B cell (primary cell): ENCODE data around the gene ZNF780A. TPM values are rescaled to one million over a fixed set of nuclear protein-coding genes. Genes with fewer than 3 reads are reported as not detected.
"Not testable (repeated sequence)": the region's sequence is repeated elsewhere in the genome, so short reads cannot be mapped to it uniquely, and the experiment has no call there.

Experiments
- ATAC-seq: fragments of 200-7000 bp; cut with Tn5 transposase; one replicate; pipeline ENCODE4 v1.10.0; 2021; ENCODE audit warnings: low read depth, mild to moderate bottlenecking, moderate number of reproducible peaks, moderate library complexity
- CTCF ChIA-PET: fragments of 350-600 bp; sonication (Branson Sonifier 250); formaldehyde crosslinking; loops from one replicate; lab custom pipeline; 2021; ENCODE audit warnings: antibody characterized with exemption, inconsistent platforms; lab: Charles Lee
- POLR2A ChIA-PET: fragments of 350-600 bp; sonication (Branson Sonifier 250); formaldehyde crosslinking; loops from one replicate; lab custom pipeline; 2021; ENCODE audit warnings: antibody characterized with exemption; lab: Charles Lee
- DNase-seq: peaks from one replicate; pipeline ENCODE4 v3.0.0; 2013
- H2AFZ ChIP-seq: 2 replicates; pipeline ENCODE4 v1.6.1; 2012; ENCODE audit warnings: mild to moderate bottlenecking, low read depth, low read length; ENCODE audit not compliant: insufficient read depth, poor library complexity, severe bottlenecking
- H3K27ac ChIP-seq, 2 donors: 1 replicate in 1 of 2; 2 replicates in 1 of 2; pipeline ENCODE4 v1.5.1; 2012 to 2013; ENCODE audit warnings: low read length in 2 of 2, mild to moderate bottlenecking in 2 of 2, moderate library complexity in 1 of 2
- H3K27me3 ChIP-seq, 4 experiments: fragments of 200-600 bp in 1 of 4; sonication (generic) in 1 of 4; replicated peaks in 1 of 4; 1 replicate in 2 of 4; 2 replicates in 2 of 4; pipeline versions ENCODE4 v1.6.1 to v1.7.0; 2013 to 2016; ENCODE audit warnings: low read length in 3 of 4, mild to moderate bottlenecking in 2 of 4, mixed read lengths in 1 of 4, moderate library complexity in 1 of 4; ENCODE audit not compliant: insufficient read depth in 4 of 4, control insufficient read depth in 3 of 4; ENCODE audit errors: control extremely low read depth in 1 of 4
- H3K36me3 ChIP-seq, 2 experiments: replicated peaks in 1 of 2; 1 replicate in 1 of 2; 2 replicates in 1 of 2; pipeline versions ENCODE4 v1.6.1 to v1.7.1; 2013; ENCODE audit warnings: low read length in 1 of 2; ENCODE audit not compliant: insufficient read depth in 2 of 2, control insufficient read depth in 1 of 2; ENCODE audit errors: control extremely low read depth in 1 of 2, extremely low read depth in 1 of 2
- H3K4me1 ChIP-seq, 2 donors: fragments of 200-600 bp in 1 of 2; sonication (generic) in 1 of 2; 1 replicate in 1 of 2; 2 replicates in 1 of 2; pipeline versions ENCODE4 v1.5.1 to v1.6.1; 2013 to 2017; ENCODE audit warnings: low read length in 2 of 2; ENCODE audit not compliant: control insufficient read depth in 2 of 2, insufficient read depth in 2 of 2
- H3K4me2 ChIP-seq: replicated peaks from 2 replicates; pipeline ENCODE3; 2012; ENCODE audit warnings: mild to moderate bottlenecking, low read depth, low read length; ENCODE audit not compliant: poor library complexity, severe bottlenecking
- H3K4me3 ChIP-seq, 5 experiments: fragments of 200-600 bp in 1 of 5; sonication (generic) in 1 of 5; 1 replicate in 3 of 5; 2 replicates in 2 of 5; pipeline versions ENCODE4 v1.5.1 to v1.7.0; 2011 to 2016; ENCODE audit warnings: low read length in 4 of 5, mild to moderate bottlenecking in 4 of 5, low read depth in 2 of 5, control low read depth in 1 of 5, moderate library complexity in 1 of 5; ENCODE audit not compliant: insufficient read depth in 1 of 5; ENCODE audit errors: control extremely low read depth in 1 of 5, extremely low read depth in 1 of 5
- H3K79me2 ChIP-seq: fragments of 200-600 bp; sonication (generic); one replicate; pipeline ENCODE4 v1.6.0; 2016; ENCODE audit warnings: low read length; ENCODE audit not compliant: control insufficient read depth, insufficient read depth
- H3K9ac ChIP-seq: fragments of 200-600 bp; sonication (generic); 2 replicates; pipeline ENCODE4 v1.6.1; 2017; ENCODE audit warnings: mild to moderate bottlenecking, low read length, moderate library complexity
- H3K9me3 ChIP-seq, 3 donors: one replicate each; pipeline versions ENCODE4 v1.6.1 to v1.7.1; 2013; ENCODE audit warnings: low read length in 2 of 3; ENCODE audit not compliant: control insufficient read depth in 2 of 3, insufficient read depth in 1 of 3; ENCODE audit errors: control extremely low read depth in 1 of 3
- H4K20me1 ChIP-seq: 2 replicates; pipeline ENCODE4 v1.6.0; 2012; ENCODE audit warnings: mild to moderate bottlenecking, low read length; ENCODE audit not compliant: insufficient read depth, control insufficient read depth, poor library complexity, severe bottlenecking
- H3K27ac Mint-ChIP-seq: one replicate; pipeline ENCODE4 v1.8.0; 2021; ENCODE audit warnings: mixed read lengths
- H3K27me3 Mint-ChIP-seq: one replicate; pipeline ENCODE4 v1.8.0; 2021; ENCODE audit warnings: mixed read lengths
- H3K4me1 Mint-ChIP-seq: one replicate; pipeline ENCODE4 v1.8.0; 2021; ENCODE audit warnings: mixed read lengths
- H3K4me3 Mint-ChIP-seq: one replicate; pipeline ENCODE4 v1.8.0; 2021; ENCODE audit warnings: mixed read lengths
- H3K9me3 Mint-ChIP-seq: one replicate; pipeline ENCODE4 v1.8.0; 2022; ENCODE audit warnings: mixed read lengths; ENCODE audit not compliant: insufficient read depth
- EZH2 ChIP-seq: IDR thresholded peaks from 2 replicates; pipeline ENCODE4 v1.6.1; 2012; ENCODE audit warnings: borderline replicate concordance, low read depth, mild to moderate bottlenecking, moderate library complexity, low read length; ENCODE audit not compliant: insufficient read depth, poor library complexity, severe bottlenecking
- WGBS: methylation state at CpG from one replicate; pipeline ENCODE4 v1.1.5; 2013; ENCODE audit warnings: missing lambda C conversion rate; ENCODE audit not compliant: insufficient coverage; 5-methylcytosine and 5-hydroxymethylcytosine counted together
- intact Hi-C: fragments of 100-400 bp; cut with micrococcal nuclease; formaldehyde crosslinking; loops from one replicate; pipeline ENCODE4 v1.10.0; 2022
- polyA plus RNA-seq: library from polyadenylated mRNA; depleted of rRNA; stranded (reverse); fragments of >200 nt; gene quantifications from 2 replicates; pipeline ENCODE4 v1.2.3, GENCODE V29; 2012
- total RNA-seq, 2 donors: library from RNA; stranded (reverse); fragments of 120-200 nt in 1 of 2; gene quantifications; 1 replicate in 1 of 2; 2 replicates in 1 of 2; pipeline versions ENCODE4 v1.2.3 to v1.2.4, GENCODE V29; 2013 to 2022
- TF ChIP-seq, protein P1 (sequence below): fragments of 200-600 bp; IDR thresholded peaks from one replicate; pipeline ENCODE4 v1.8.0; 2022; ENCODE audit warnings: antibody characterized with exemption, mild to moderate bottlenecking

The ZNF780A gene
- total and polyA plus RNA-seq, 2 donors (not counting 1 experiment from before 2014, with no cell fraction given), result 9.2 to 32.8 TPM

- peaks cover 35% of the 10 kb centered on the region for H4K20me1 ChIP-seq
- H3K9ac ChIP-seq, result no peak overlapping the region
- ChIA-PET CTCF (no interaction called here), POLR2A (no interaction called here)
- peaks cover 63% of the 10 kb centered on the region for H3K79me2 ChIP-seq
- peaks cover 13 to 17% of the 10 kb centered on the region in 2 donors for H3K4me1 ChIP-seq
- H3K27ac ChIP-seq, result no peak overlapping the region
- peaks cover 14 to 16% of the 10 kb centered on the region in 2 experiments for H3K36me3 ChIP-seq
- no peak overlapping the region for H3K4me2 ChIP-seq
- H3K27me3 ChIP-seq, result no peaks in the 10 kb centered on the region
- no peak for TF ChIP-seq EZH2
- TF ChIP-seq, protein P1, sequence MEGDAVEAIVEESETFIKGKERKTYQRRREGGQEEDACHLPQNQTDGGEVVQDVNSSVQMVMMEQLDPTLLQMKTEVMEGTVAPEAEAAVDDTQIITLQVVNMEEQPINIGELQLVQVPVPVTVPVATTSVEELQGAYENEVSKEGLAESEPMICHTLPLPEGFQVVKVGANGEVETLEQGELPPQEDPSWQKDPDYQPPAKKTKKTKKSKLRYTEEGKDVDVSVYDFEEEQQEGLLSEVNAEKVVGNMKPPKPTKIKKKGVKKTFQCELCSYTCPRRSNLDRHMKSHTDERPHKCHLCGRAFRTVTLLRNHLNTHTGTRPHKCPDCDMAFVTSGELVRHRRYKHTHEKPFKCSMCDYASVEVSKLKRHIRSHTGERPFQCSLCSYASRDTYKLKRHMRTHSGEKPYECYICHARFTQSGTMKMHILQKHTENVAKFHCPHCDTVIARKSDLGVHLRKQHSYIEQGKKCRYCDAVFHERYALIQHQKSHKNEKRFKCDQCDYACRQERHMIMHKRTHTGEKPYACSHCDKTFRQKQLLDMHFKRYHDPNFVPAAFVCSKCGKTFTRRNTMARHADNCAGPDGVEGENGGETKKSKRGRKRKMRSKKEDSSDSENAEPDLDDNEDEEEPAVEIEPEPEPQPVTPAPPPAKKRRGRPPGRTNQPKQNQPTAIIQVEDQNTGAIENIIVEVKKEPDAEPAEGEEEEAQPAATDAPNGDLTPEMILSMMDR, result no peak
- Mint-ChIP-seq H3K9me3 (no peaks in the 10 kb centered on the region), H3K4me1 (peaks cover 51% of the 10 kb centered on the region), H3K4me3 (no peak overlapping the region), H3K27me3 (no peaks in the 10 kb centered on the region), H3K27ac (peak overlapping the region; percentile 21)
- H3K9me3 ChIP-seq, result no peaks in the 10 kb centered on the region
- no peak overlapping the region for H3K4me3 ChIP-seq
- no peak overlapping the region for H2AFZ ChIP-seq
- intact Hi-C loops, result no loop called here
- ATAC-seq (no peak), DNase-seq (no peak)
- 94% methylated on average over 2 of the region's 2 CpGs for WGBS
Observed at GRCh38 chr19:40053491-40053890, 37.3 kb downstream of the ZNF780A start.

DNA sequence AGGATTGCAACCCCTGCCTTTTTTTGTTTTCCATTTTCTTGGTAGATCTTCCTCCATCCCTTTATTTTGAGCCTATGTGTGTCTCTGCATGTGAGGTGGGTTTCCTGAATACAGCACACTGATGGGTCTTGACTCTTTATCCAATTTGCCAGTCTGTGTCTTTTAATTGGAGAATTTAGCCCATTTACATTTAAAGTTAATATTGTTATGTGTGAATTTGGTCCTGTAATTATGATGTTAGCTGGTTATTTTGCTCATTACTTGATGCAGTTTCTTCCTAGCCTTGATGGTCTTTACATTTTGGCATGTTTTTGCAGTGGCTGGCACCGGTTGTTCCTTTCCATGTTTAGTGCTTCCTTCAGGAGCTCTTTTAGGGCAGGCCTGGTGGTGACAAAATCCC lies 49.0 kb downstream of the ZNF780A start:
- H3K9ac ChIP-seq, H3K4me3 Mint-ChIP-seq, H4K20me1 ChIP-seq, H3K27me3 Mint-ChIP-seq, intact Hi-C loops, H3K4me1 Mint-ChIP-seq, H3K27ac Mint-ChIP-seq, H3K4me3 ChIP-seq, H3K79me2 ChIP-seq, CTCF ChIA-PET, H3K9me3 Mint-ChIP-seq, H3K4me2 ChIP-seq, H2AFZ ChIP-seq, ATAC-seq, DNase-seq, H3K4me1 ChIP-seq, H3K27me3 ChIP-seq, H3K27ac ChIP-seq, POLR2A ChIA-PET: not testable (repeated sequence)
- Histone ChIP-seq H3K9me3 (peaks cover 4 to 23% (median 18%) of the 10 kb centered on the region in 3 donors), H3K36me3 (peaks cover 7 to 33% of the 10 kb centered on the region in 2 experiments)
- WGBS, result no CpG with 5 or more reads among the region's 1 CpG

- WGBS, result no CpG with 5 or more reads among the region's 3 CpGs
Observed at GRCh38 chr19:40038047-40038446, 52.7 kb downstream of the ZNF780A start.

More at GRCh38 chr19:40038047-40038446, 52.7 kb downstream of the ZNF780A start:
- H3K36me3 ChIP-seq, H3K27me3 ChIP-seq, H3K27ac ChIP-seq, H3K4me2 ChIP-seq, H3K9ac ChIP-seq, H3K27ac Mint-ChIP-seq, POLR2A ChIA-PET, H3K4me3 Mint-ChIP-seq, CTCF ChIA-PET, ATAC-seq, H3K4me3 ChIP-seq, H2AFZ ChIP-seq, H3K4me1 Mint-ChIP-seq, DNase-seq, H3K79me2 ChIP-seq, intact Hi-C loops, H4K20me1 ChIP-seq, H3K4me1 ChIP-seq, H3K27me3 Mint-ChIP-seq: not testable (repeated sequence)
- H3K9me3 Mint-ChIP-seq, result peaks cover 21% of the 10 kb centered on the region
- H3K9me3 ChIP-seq, result peaks cover 10 to 46% (median 20%) of the 10 kb centered on the region in 3 donors
